Measurements from ENCODE around the gene SLC9A3. TPM values are rescaled to one million over a fixed set of nuclear protein-coding genes. Genes with fewer than 3 reads are reported as not detected.

SLC9A3 gene
- total and polyA plus RNA-seq, 2 of the 13 experiments (the other 11 are each of a cell fraction or from before 2014, with no cell fraction given) = 1.5 to 1.8 TPM

DNA sequence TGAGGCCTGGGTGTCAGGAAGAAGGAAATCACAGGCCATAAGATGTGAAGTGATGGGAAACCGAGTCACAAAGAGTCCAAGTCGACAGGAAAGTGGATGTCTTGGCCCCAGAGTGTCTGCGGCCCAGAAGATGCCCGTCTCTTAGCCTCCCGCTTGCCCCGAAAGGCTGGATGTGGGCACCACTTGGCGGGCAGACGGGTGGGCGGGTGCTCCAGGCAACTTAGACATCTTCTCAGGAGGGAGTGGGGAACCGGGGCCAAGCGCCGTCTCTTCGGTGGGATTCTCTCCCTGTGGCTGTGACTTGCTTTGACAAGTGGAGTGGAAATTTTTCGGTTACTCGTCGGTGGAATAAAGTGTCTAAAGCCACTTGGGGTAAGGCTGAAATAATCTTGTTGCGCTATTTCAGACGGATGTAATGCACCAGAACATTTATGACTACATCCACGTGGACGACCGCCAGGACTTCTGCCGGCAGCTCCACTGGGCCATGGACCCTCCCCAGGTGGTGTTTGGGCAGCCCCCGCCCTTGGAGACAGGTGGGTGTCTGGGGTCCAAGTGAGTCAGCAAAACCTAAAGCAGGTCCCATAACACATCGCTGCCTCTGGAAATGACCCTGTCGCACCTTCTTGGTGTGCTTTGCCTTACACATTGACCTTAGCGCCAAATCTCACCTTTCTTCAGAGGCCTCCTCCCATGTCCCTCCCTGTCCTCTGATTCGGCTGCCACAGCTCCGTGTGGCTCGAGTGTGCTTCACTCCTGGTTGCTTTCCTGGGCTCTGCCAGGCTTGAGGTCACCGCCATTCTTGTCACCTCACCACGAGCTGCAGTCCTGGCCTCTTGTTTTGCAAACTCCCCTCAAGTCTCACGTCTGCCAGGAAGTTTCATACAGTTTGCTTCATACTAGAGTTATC is 101.7 kb downstream of the SLC9A3 start (continued):
- TF ChIP-seq, protein P1, sequence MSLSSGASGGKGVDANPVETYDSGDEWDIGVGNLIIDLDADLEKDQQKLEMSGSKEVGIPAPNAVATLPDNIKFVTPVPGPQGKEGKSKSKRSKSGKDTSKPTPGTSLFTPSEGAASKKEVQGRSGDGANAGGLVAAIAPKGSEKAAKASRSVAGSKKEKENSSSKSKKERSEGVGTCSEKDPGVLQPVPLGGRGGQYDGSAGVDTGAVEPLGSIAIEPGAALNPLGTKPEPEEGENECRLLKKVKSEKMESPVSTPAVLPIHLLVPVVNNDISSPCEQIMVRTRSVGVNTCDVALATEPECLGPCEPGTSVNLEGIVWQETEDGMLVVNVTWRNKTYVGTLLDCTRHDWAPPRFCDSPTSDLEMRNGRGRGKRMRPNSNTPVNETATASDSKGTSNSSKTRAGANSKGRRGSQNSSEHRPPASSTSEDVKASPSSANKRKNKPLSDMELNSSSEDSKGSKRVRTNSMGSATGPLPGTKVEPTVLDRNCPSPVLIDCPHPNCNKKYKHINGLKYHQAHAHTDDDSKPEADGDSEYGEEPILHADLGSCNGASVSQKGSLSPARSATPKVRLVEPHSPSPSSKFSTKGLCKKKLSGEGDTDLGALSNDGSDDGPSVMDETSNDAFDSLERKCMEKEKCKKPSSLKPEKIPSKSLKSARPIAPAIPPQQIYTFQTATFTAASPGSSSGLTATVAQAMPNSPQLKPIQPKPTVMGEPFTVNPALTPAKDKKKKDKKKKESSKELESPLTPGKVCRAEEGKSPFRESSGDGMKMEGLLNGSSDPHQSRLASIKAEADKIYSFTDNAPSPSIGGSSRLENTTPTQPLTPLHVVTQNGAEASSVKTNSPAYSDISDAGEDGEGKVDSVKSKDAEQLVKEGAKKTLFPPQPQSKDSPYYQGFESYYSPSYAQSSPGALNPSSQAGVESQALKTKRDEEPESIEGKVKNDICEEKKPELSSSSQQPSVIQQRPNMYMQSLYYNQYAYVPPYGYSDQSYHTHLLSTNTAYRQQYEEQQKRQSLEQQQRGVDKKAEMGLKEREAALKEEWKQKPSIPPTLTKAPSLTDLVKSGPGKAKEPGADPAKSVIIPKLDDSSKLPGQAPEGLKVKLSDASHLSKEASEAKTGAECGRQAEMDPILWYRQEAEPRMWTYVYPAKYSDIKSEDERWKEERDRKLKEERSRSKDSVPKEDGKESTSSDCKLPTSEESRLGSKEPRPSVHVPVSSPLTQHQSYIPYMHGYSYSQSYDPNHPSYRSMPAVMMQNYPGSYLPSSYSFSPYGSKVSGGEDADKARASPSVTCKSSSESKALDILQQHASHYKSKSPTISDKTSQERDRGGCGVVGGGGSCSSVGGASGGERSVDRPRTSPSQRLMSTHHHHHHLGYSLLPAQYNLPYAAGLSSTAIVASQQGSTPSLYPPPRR (CRISPR knock-in tag; IDR thresholded peaks at IDR 0.05; ENCODE audit: borderline replicate concordance) = no peak

DNA sequence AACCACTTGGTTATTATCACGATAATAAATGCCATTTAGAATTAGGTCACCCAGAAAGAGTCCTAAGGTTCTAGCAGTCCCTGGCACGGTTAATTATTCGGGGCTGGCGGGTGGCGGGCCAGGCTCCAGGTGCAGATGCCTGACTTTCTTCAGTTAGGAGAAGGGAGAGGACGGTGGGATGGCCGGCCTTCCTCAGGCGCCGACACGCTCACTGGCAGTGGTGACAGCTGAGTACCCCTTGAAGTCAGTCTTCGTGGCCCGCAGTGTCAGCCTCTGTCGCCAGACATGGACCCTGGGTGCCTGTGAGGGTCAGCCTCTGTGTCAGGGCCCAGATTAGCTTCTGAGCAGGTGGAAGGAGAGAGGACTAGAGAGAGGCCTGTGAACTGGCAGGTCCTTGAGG is 102.3 kb downstream of the SLC9A3 start:
- Histone ChIP-seq H2AFZ (ENCODE audit: low read length) (no peak overlapping the region), H3K9me3 (ENCODE audit: low read length) (no peaks in the 10 kb centered on the region), H3K27me3 (ENCODE audit: control insufficient read depth in 1 of 2, insufficient read depth in 2 of 2, low read length in 2 of 2) (no peaks in the 10 kb centered on the region), H3K4me1 (ENCODE audit: insufficient read depth, low read length) (no peaks in the 10 kb centered on the region), H3K4me2 (ENCODE audit: low read depth, low read length) (no peak overlapping the region), H3K4me3 (replicated peaks in 1 of 3; ENCODE audit: insufficient read depth in 1 of 3, low read depth in 2 of 3, low read length in 3 of 3) (no peak overlapping the region), H3K36me3 (replicated peaks in 1 of 2; ENCODE audit: control insufficient read depth in 1 of 2, insufficient read depth in 2 of 2, low read length in 2 of 2) (no peaks in the 10 kb centered on the region), H3K27ac (ENCODE audit: extremely low read length, insufficient read depth, low read length) (no peak overlapping the region), H3K79me2 (ENCODE audit: insufficient read depth, low read length) (no peaks in the 10 kb centered on the region), H4K20me1 (ENCODE audit: insufficient read depth, low read length) (no peaks in the 10 kb centered on the region), H3K9ac (ENCODE audit: insufficient read depth, low read depth, low read length) (no peak overlapping the region)
- BruUV-seq (replicated peaks) = no TSS peak
- ChIA-PET POLR2A (no interaction called here), CTCF (ENCODE audit: low intra/inter-chr PET ratio, low total read pairs) (no interaction called here)
- in situ Hi-C loops (cut with HindIII; ENCODE audit: extremely low pct_ligation_motif_present, low pct_unique_long_range_greater_than_20kb) = no loop called here
- intact Hi-C loops (cut with micrococcal nuclease; ENCODE audit: unreplicated experiment) = no loop called here
- WGBS (ENCODE audit: low lambda C conversion rate) = 85% methylated on average over 12 of the region's 13 CpGs
- DNase-seq (ENCODE audit: low spot score) = no peak
- no peak for FAIRE-seq
- no peak for ATAC-seq
- TF ChIP-seq KDM5B (CRISPR knock-in tag; IDR thresholded peaks at IDR 0.05; ENCODE audit: borderline replicate concordance) = no peak
- TF ChIP-seq MAFF (IDR thresholded peaks at IDR 0.05; ENCODE audit: low read depth, low read length) = no peak
- no peak for TF ChIP-seq ELF4 (CRISPR knock-in tag; IDR thresholded peaks at IDR 0.05; ENCODE audit: borderline replicate concordance)
- TF ChIP-seq ZNF781 (CRISPR knock-in tag; IDR thresholded peaks at IDR 0.05; ENCODE audit: borderline replicate concordance, not compliant biosample characterization) = no peak
- no peak for TF ChIP-seq ZNF383 (CRISPR knock-in tag; IDR thresholded peaks at IDR 0.05; ENCODE audit: borderline replicate concordance)
- TF ChIP-seq ZNF446 (CRISPR knock-in tag; IDR thresholded peaks at IDR 0.05) = no peak
- TF ChIP-seq, protein P2, sequence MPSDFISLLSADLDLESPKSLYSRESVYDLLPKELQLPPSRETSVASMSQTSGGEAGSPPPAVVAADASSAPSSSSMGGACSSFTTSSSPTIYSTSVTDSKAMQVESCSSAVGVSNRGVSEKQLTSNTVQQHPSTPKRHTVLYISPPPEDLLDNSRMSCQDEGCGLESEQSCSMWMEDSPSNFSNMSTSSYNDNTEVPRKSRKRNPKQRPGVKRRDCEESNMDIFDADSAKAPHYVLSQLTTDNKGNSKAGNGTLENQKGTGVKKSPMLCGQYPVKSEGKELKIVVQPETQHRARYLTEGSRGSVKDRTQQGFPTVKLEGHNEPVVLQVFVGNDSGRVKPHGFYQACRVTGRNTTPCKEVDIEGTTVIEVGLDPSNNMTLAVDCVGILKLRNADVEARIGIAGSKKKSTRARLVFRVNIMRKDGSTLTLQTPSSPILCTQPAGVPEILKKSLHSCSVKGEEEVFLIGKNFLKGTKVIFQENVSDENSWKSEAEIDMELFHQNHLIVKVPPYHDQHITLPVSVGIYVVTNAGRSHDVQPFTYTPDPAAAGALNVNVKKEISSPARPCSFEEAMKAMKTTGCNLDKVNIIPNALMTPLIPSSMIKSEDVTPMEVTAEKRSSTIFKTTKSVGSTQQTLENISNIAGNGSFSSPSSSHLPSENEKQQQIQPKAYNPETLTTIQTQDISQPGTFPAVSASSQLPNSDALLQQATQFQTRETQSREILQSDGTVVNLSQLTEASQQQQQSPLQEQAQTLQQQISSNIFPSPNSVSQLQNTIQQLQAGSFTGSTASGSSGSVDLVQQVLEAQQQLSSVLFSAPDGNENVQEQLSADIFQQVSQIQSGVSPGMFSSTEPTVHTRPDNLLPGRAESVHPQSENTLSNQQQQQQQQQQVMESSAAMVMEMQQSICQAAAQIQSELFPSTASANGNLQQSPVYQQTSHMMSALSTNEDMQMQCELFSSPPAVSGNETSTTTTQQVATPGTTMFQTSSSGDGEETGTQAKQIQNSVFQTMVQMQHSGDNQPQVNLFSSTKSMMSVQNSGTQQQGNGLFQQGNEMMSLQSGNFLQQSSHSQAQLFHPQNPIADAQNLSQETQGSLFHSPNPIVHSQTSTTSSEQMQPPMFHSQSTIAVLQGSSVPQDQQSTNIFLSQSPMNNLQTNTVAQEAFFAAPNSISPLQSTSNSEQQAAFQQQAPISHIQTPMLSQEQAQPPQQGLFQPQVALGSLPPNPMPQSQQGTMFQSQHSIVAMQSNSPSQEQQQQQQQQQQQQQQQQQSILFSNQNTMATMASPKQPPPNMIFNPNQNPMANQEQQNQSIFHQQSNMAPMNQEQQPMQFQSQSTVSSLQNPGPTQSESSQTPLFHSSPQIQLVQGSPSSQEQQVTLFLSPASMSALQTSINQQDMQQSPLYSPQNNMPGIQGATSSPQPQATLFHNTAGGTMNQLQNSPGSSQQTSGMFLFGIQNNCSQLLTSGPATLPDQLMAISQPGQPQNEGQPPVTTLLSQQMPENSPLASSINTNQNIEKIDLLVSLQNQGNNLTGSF (CRISPR knock-in tag; IDR thresholded peaks at IDR 0.05) = no peak
- no peak for TF ChIP-seq STAT5B (CRISPR knock-in tag; IDR thresholded peaks at IDR 0.05)
- TF ChIP-seq ZNF282 (IDR thresholded peaks at IDR 0.05; ENCODE audit: partially characterized antibody) = no peak
- TF ChIP-seq ZNF430 (CRISPR knock-in tag; IDR thresholded peaks at IDR 0.05) = no peak
- TF ChIP-seq SRY (CRISPR knock-in tag; IDR thresholded peaks at IDR 0.05) = no peak

Data from HepG2 (cell line).